ENCODE results near the gene MTNR1A.
A peak's percentile ranks its signal among the peaks of the same experiment; 100 is the strongest.
"Not testable (repeated sequence)": the region's sequence is repeated elsewhere in the genome, so short reads cannot be mapped to it uniquely, and the experiment has no call there.

MTNR1A gene

GRCh38 chr4:186514271-186514950 lies 41.0 kb downstream of the MTNR1A start:
- TF ChIP-seq CTCF (conservative IDR thresholded peaks at IDR 0.05), result no peak
- H3K27ac ChIP-seq, result no peak overlapping the region

- H3K27ac ChIP-seq, result not testable (repeated sequence)
Measured at GRCh38 chr4:186504771-186505170, 50.6 kb downstream of the MTNR1A start.

- H3K27ac ChIP-seq, result no peak overlapping the region
- no peak for TF ChIP-seq CTCF (conservative IDR thresholded peaks at IDR 0.05)
Measured at GRCh38 chr4:186502231-186502630, 53.1 kb downstream of the MTNR1A start.

- TF ChIP-seq CTCF (conservative IDR thresholded peaks at IDR 0.05), result no peak
Measured at GRCh38 chr4:186501554-186501953, 53.8 kb downstream of the MTNR1A start.

GRCh38 chr4:186500721-186501304 lies 54.6 kb downstream of the MTNR1A start:
- H3K27ac ChIP-seq, result peak overlapping the region; percentile 43

More at GRCh38 chr4:186501554-186501953, 53.8 kb downstream of the MTNR1A start:
- peak overlapping the region; percentile 43 for H3K27ac ChIP-seq

GRCh38 chr4:186499467-186499866 lies 55.9 kb downstream of the MTNR1A start:
- TF ChIP-seq CTCF (conservative IDR thresholded peaks at IDR 0.05), result no peak
- no peak overlapping the region for H3K27ac ChIP-seq

More at GRCh38 chr4:186500721-186501304, 54.6 kb downstream of the MTNR1A start:
- TF ChIP-seq CTCF (conservative IDR thresholded peaks at IDR 0.05), result no peak

- no peak overlapping the region for H3K27ac ChIP-seq
- no peak for TF ChIP-seq CTCF (conservative IDR thresholded peaks at IDR 0.05)
Measured at GRCh38 chr4:186497043-186497442, 58.3 kb downstream of the MTNR1A start.

GRCh38 chr4:186494496-186494895 lies 60.9 kb downstream of the MTNR1A start:
- TF ChIP-seq CTCF (conservative IDR thresholded peaks at IDR 0.05), result no peak
- H3K27ac ChIP-seq, result no peak overlapping the region

Measured in VCaP (cell line).